Uterus (tissue), 4 donors: Measurements from ENCODE around the gene KDM4C. TPM values are rescaled to one million over a fixed set of nuclear protein-coding genes. Genes with fewer than 3 reads are reported as not detected.

ENCODE experiments used
- DNase-seq, 2 donors: peaks; one replicate each; pipeline ENCODE4 v3.0.0-alpha.2; 2019 to 2020
- H3K27ac ChIP-seq, 2 donors: fragments of 200-600 bp; sonication (generic); 1 replicate in 1 of 2; 2 replicates in 1 of 2; pipeline ENCODE4 v1.5.1; 2016 to 2018
- H3K27me3 ChIP-seq, 2 donors: fragments of 200-600 bp; sonication (generic); one replicate each; pipeline ENCODE4 v1.5.1; 2018 to 2019; ENCODE audit warnings: control low read depth in 1 of 2
- H3K36me3 ChIP-seq, 2 donors: fragments of 200-600 bp; sonication (generic); one replicate each; pipeline ENCODE4 v1.5.1; 2019; ENCODE audit warnings: control low read depth in 1 of 2
- H3K4me1 ChIP-seq, 2 donors: fragments of 200-600 bp; sonication (generic); one replicate each; pipeline ENCODE4 v1.5.1; 2018 to 2019; ENCODE audit warnings: control low read depth in 1 of 2
- H3K4me3 ChIP-seq, 2 donors: fragments of 200-600 bp; sonication (generic); 1 replicate in 1 of 2; 2 replicates in 1 of 2; pipeline ENCODE4 v1.5.1; 2018 to 2019; ENCODE audit warnings: mild to moderate bottlenecking in 1 of 2
- H3K9me3 ChIP-seq, 2 donors: fragments of 200-600 bp; sonication (generic); one replicate each; pipeline ENCODE4 v1.5.1; 2019; ENCODE audit warnings: control low read depth in 1 of 2
- CTCF ChIP-seq, 4 experiments: fragments of 200-600 bp in 2 of 4; fragments of 450-650 bp in 2 of 4; sonication (generic) in 2 of 4; IDR thresholded peaks; one replicate each; pipeline ENCODE4 v1.5.1; 2016 to 2019; ENCODE audit warnings: antibody characterized with exemption in 4 of 4, mild to moderate bottlenecking in 2 of 4, moderate library complexity in 1 of 4
- POLR2A ChIP-seq, 2 donors: fragments of 450-650 bp; IDR thresholded peaks; one replicate each; pipeline ENCODE4 v1.6.1; 2016; ENCODE audit warnings: antibody characterized with exemption in 2 of 2, mild to moderate bottlenecking in 1 of 2, moderate library complexity in 1 of 2
- intact Hi-C: fragments of 100-400 bp; cut with DNase I; formaldehyde crosslinking; loops from one replicate; pipeline ENCODE4 v1.15.1; 2023; ENCODE audit warnings: low total_unique reads
- total RNA-seq, 4 donors: library from RNA; depleted of rRNA in 3 of 4; stranded (reverse); fragments of >200 nt in 3 of 4; gene quantifications; one replicate each; pipeline versions ENCODE4 v1.1.0 to v1.2.4, GENCODE V29; 2014 to 2023
- donor health status: DM: yes; HTN: yes; CAD: no.

The KDM4C gene
- total RNA-seq, 4 donors from 2014 or later, result 29.1 to 61.4 (median 45.5) TPM

GRCh38 chr9:6887051-6887450, 129.3 kb downstream of the KDM4C start:
- intact Hi-C loops, result no loop called here
- Histone ChIP-seq H3K9me3 (no peaks in the 10 kb centered on the region), H3K27me3 (no peaks in the 10 kb centered on the region)

GRCh38 chr9:6889868-6890267, 132.1 kb downstream of the KDM4C start:
- intact Hi-C loops, result no loop called here
- Histone ChIP-seq H3K27ac (no peak overlapping the region), H3K4me1 (no peaks in the 10 kb centered on the region), H3K36me3 (no peaks in the 10 kb centered on the region), H3K9me3 (no peaks in the 10 kb centered on the region), H3K4me3 (no peak overlapping the region), H3K27me3 (no peaks in the 10 kb centered on the region)
- no peak for TF ChIP-seq CTCF (IDR thresholded peaks at IDR 0.05)
- no peak for TF ChIP-seq POLR2A (IDR thresholded peaks at IDR 0.05)
- DNase-seq, result no peak

More at GRCh38 chr9:6887051-6887450, 129.3 kb downstream of the KDM4C start:
- no peak overlapping the region for H3K27ac ChIP-seq
- H3K36me3 ChIP-seq, result no peaks in the 10 kb centered on the region
- TF ChIP-seq CTCF (IDR thresholded peaks at IDR 0.05) (no peak), POLR2A (IDR thresholded peaks at IDR 0.05) (no peak)
- no peak overlapping the region for H3K4me3 ChIP-seq
- no peak for DNase-seq
- no peaks in the 10 kb centered on the region for H3K4me1 ChIP-seq

GRCh38 chr9:6893350-6894131, 135.8 kb downstream of the KDM4C start:
- H3K4me3 ChIP-seq, result no peak overlapping the region
- intact Hi-C loops, result no loop called here
- H3K4me1 ChIP-seq, result no peaks in the 10 kb centered on the region
- H3K9me3 ChIP-seq, result no peaks in the 10 kb centered on the region
- H3K36me3 ChIP-seq, result no peaks in the 10 kb centered on the region
- no peak overlapping the region for H3K27ac ChIP-seq
- TF ChIP-seq POLR2A (IDR thresholded peaks at IDR 0.05), result no peak
- DNase-seq, result no peak
- no peaks in the 10 kb centered on the region for H3K27me3 ChIP-seq

- H3K27ac ChIP-seq, result no peak overlapping the region
- no peak overlapping the region for H3K4me3 ChIP-seq
- H3K9me3 ChIP-seq, result no peaks in the 10 kb centered on the region
- no peaks in the 10 kb centered on the region for H3K36me3 ChIP-seq
- intact Hi-C loops, result no loop called here
- H3K4me1 ChIP-seq, result no peaks in the 10 kb centered on the region
- TF ChIP-seq POLR2A (IDR thresholded peaks at IDR 0.05) (no peak), CTCF (IDR thresholded peaks at IDR 0.05) (no peak)
- no peak for DNase-seq
- no peaks in the 10 kb centered on the region for H3K27me3 ChIP-seq
Observed at GRCh38 chr9:6894135-6894534, 136.4 kb downstream of the KDM4C start.

GRCh38 chr9:6895754-6896153, 138.0 kb downstream of the KDM4C start:
- H3K27me3 ChIP-seq, result no peaks in the 10 kb centered on the region
- H3K36me3 ChIP-seq, result no peaks in the 10 kb centered on the region
- H3K27ac ChIP-seq, result no peak overlapping the region
- intact Hi-C loops, result no loop called here
- H3K9me3 ChIP-seq, result no peaks in the 10 kb centered on the region
- no peak for DNase-seq
- no peak for TF ChIP-seq POLR2A (IDR thresholded peaks at IDR 0.05)
- no peak for TF ChIP-seq CTCF (IDR thresholded peaks at IDR 0.05)
- H3K4me3 ChIP-seq, result no peak overlapping the region
- H3K4me1 ChIP-seq, result no peaks in the 10 kb centered on the region
